Measurements from ENCODE around the gene CST7. TPM values are rescaled to one million over a fixed set of nuclear protein-coding genes. Genes with fewer than 3 reads are reported as not detected.

CST7 gene
- total RNA-seq, 1 experiment from 2014 or later: not detected

DNA sequence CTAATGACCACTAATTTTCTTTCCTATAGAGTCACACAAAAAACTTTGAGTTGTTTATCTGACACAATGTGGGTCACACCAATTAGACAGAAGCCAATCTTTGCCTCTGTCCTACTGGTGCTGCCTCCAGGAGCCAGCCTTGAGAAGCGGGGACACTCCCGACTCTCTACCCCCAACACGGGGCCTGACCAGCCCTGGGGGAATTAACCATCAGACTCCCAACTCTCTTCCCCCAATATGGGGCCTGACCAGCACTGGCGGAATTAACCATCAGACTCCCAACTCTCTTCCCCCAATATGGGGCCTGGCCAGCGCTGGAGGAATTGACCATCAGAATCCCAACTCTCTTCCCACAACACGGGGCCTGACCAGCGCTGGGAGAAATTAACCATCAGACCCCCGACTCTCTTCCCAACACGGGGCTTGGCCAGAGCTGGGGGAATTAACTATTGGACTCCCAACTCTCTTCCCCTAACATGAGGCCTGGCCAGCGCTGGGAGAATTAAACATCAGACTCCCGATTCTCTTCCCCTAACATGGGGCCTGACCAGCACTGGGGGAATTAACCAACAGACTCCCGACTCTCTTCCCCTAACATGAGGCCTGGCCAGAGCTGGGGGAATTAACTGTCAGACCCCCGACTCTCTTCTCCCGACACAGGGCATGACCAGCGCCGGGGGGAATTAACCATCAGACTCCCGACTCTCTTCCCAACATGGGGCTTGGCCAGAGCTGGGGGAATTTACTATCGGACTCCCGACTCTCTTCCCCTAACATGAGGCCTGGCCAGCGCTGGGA lies 12.5 kb downstream of the CST7 start:
- H3K36me3 ChIP-seq (replicated peaks; ENCODE audit: control insufficient read depth, insufficient read depth, low read length): peaks cover 5% of the 10 kb centered on the region
- no peaks in the 10 kb centered on the region for H3K27me3 ChIP-seq (ENCODE audit: control insufficient read depth, insufficient read depth, low read length)
- H3K4me3 ChIP-seq (ENCODE audit: insufficient read depth, low read depth, low read length): no peak overlapping the region
- DNase-seq: no peak

DNA sequence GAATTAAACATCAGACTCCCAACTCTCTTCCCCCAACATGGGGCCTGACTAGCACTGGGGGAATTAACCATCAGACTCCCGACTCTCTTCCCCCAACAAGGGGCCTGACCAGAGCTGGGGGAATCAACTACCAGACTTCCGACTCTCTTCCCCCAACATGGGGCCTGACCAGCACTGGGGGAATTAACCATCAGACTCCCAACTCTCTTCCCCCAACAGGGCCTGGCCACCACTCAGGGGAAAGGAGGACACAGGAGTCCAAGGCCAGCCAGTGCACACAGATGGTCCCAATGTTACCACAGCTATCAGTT lies 13.1 kb downstream of the CST7 start:
- no peak for DNase-seq
- Histone ChIP-seq H3K36me3 (replicated peaks; ENCODE audit: control insufficient read depth, insufficient read depth, low read length) (peaks cover 5% of the 10 kb centered on the region), H3K27me3 (ENCODE audit: control insufficient read depth, insufficient read depth, low read length) (no peaks in the 10 kb centered on the region), H3K4me3 (ENCODE audit: insufficient read depth, low read depth, low read length) (no peak overlapping the region)

DNA sequence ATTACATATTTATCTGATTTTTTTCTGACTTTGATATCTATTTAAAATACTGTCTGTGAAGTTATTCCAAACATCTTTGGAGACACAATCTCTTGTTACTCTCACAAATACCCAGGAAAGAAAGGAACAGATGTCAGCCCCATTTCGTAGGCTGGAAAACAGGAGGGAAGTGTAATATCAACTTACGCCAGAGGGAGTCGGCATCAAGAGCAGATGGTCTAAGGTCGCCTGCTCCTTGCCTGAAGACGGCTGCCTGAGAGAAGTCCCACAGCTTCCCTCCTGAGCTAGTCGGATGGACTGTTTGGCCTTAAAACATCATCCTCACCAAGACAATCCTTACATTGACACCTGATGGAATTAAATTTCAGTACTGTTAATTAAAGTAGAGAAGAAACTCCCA lies 13.4 kb downstream of the CST7 start:
- no peaks in the 10 kb centered on the region for H3K27me3 ChIP-seq (ENCODE audit: control insufficient read depth, insufficient read depth, low read length)
- H3K36me3 ChIP-seq (replicated peaks; ENCODE audit: control insufficient read depth, insufficient read depth, low read length): peaks cover 5% of the 10 kb centered on the region
- H3K4me3 ChIP-seq (ENCODE audit: insufficient read depth, low read depth, low read length): no peak overlapping the region
- no peak for DNase-seq

DNA sequence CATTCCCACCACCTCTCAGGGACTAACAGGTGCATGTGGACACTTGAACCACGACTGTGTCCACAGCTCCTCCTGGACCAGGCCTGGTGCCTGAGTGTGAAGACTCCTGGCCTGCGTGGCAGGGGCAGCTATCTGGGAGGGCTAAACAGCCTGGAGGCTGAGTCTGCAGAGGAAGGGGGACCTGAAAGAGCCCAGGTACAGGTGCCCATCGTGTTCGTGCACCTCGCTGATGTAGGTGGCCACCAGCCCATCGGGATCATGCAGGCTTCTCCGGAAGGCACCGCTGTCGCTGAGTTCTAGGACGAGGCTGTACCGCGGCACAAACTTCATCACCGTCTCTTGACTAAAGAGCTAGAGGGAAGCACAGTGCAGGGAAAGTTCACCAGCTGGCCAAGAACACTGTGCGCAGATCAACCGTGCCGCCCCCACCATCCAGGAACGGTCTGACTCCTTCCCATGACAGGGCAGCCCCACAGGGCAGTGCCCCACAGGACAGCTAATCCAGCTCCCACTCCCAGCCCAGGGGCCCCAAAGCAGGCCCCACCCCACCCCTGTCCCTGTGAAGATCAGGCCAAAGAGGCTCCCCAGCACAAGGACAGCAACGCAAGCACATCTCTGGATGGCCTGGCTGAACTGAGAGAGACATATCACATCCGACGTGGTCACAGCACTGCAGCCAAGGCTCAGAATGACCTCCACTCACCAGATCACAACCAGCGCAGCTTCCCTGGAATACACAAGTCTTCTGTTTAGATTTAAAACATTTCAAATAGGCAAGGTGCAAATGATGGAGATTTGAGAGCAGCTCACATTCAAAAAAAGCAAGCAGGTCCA lies 14.8 kb downstream of the CST7 start:
- Histone ChIP-seq H3K4me3 (ENCODE audit: insufficient read depth, low read depth, low read length) (no peak overlapping the region), H3K27me3 (ENCODE audit: control insufficient read depth, insufficient read depth, low read length) (no peaks in the 10 kb centered on the region), H3K36me3 (replicated peaks; ENCODE audit: control insufficient read depth, insufficient read depth, low read length) (peaks cover 5% of the 10 kb centered on the region)
- DNase-seq: no peak

DNA sequence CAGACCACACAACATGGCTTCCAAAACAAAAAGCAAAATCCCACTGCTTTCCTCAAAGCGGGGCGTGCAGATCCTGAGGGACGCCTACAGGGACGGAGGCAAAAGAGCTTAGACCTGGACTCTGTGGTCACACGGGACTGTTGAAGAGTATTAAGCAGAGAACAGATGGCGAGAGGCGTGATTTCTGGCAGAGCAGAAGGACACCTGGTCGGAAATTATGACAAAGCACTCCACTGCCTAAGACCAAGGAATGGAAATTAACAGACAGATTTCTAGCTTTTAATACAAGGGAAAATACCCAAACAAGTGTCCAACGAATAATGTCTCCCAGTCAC lies 15.4 kb downstream of the CST7 start:
- no peak for DNase-seq
- H3K4me3 ChIP-seq (ENCODE audit: insufficient read depth, low read depth, low read length): no peak overlapping the region
- H3K36me3 ChIP-seq (replicated peaks; ENCODE audit: control insufficient read depth, insufficient read depth, low read length): peaks cover 10% of the 10 kb centered on the region
- no peaks in the 10 kb centered on the region for H3K27me3 ChIP-seq (ENCODE audit: control insufficient read depth, insufficient read depth, low read length)

DNA sequence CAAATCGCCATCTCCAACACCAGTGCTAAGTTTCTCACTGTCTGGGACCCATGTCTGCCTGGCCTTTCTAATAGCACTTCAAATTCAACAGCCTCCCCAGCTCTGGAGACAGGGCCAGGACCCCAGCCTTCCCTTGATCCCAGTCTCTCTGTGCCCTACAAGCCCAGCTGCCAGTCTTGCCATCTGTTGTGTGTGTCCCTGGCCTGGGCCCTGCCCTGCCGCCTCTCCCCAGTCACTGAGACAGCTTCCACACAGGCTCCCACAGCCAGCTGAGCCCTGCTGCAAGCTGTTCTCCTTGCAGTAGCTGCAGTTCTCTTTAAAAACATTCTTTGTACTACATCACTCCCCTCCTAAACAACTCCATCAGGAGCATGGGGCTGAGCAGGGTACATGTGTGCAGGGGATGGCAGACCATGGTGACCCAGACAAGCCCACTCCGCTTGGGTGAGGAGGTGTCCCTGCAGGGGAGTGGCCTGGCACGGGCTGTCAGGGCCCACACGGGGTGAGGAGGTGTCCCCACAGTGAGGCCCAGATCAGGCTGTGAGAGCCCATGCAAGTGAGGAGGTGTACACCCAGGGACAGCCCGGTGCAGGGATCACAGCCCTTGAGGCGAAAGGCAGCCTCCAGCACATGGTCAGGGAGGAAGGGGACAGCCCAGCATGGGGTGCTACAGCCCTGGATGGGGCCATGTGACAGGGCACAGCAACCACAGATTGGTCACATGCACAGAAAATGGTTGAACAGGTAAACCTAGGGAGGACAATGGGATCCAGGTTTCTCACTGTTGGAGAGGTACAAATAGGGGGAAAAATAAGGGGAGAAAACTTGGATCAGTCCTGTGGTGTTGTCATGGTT lies 16.2 kb downstream of the CST7 start:
- Histone ChIP-seq H3K36me3 (replicated peaks; ENCODE audit: control insufficient read depth, insufficient read depth, low read length) (peaks cover 16% of the 10 kb centered on the region), H3K4me3 (ENCODE audit: insufficient read depth, low read depth, low read length) (no peak overlapping the region), H3K27me3 (ENCODE audit: control insufficient read depth, insufficient read depth, low read length) (no peaks in the 10 kb centered on the region)
- DNase-seq: no peak

DNA sequence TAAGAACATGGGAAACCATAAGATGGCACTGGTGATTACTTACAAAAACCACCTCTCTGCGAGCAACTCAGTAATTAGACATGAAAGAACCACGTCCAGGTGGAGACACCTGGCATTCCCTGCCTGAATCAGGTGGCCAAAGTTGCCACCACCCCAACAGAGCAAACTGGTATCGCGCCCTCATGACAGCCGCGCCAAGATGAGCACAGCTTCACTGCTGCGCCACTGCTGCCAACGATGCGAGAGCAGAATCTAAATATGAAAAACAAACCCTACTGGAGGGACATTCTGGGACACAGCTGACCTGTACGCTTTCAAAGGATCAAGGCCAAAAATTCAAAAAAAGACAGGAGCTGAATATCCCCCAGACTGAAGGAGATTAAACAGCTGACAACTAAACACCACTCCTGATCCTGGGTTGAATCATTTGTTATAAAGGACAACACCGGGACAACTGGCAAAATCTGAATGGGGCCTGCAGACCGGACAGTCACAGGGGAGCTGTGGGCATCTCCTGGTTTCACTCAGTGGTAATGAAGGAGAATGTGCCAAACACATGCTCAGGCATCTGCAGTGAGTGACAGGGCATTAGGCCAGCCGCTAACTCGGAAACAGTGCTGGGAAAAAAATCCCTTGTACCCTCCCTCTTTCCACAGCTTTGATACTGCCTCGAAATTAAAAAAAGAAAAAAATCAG lies 17.4 kb downstream of the CST7 start:
- H3K27me3 ChIP-seq (ENCODE audit: control insufficient read depth, insufficient read depth, low read length): no peaks in the 10 kb centered on the region
- DNase-seq: no peak
- no peak overlapping the region for H3K4me3 ChIP-seq (ENCODE audit: insufficient read depth, low read depth, low read length)
- H3K36me3 ChIP-seq (replicated peaks; ENCODE audit: control insufficient read depth, insufficient read depth, low read length): peaks cover 17% of the 10 kb centered on the region

DNA sequence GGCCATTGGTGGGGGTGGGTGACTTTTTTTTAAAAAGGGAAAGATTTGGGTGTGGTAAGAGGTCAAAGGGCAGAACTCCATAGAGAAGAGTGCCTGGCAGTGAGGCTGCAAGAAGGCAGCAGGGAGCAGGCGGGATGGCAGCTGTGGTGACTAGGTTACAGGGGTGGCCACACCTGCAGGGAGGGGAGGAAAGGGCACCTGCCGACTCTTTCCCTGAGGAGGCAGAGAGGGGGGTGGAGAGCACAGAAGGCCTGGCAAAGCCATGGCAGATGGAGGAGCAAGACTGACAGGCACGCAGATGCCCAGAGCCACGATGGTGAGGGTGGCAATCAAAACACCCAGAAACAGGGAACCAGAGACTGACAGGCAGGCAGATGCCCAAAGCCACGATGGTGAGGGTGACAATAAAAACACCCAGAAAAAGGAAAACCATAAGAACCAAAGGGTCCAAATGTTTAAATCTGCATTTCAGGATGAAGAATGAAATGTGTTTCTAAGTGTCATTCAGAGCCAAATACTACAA lies 19.3 kb downstream of the CST7 start:
- Histone ChIP-seq H3K27me3 (ENCODE audit: control insufficient read depth, insufficient read depth, low read length) (no peaks in the 10 kb centered on the region), H3K4me3 (ENCODE audit: insufficient read depth, low read depth, low read length) (no peak overlapping the region), H3K36me3 (replicated peaks; ENCODE audit: control insufficient read depth, insufficient read depth, low read length) (peaks cover 22% of the 10 kb centered on the region)
- DNase-seq: no peak

DNA sequence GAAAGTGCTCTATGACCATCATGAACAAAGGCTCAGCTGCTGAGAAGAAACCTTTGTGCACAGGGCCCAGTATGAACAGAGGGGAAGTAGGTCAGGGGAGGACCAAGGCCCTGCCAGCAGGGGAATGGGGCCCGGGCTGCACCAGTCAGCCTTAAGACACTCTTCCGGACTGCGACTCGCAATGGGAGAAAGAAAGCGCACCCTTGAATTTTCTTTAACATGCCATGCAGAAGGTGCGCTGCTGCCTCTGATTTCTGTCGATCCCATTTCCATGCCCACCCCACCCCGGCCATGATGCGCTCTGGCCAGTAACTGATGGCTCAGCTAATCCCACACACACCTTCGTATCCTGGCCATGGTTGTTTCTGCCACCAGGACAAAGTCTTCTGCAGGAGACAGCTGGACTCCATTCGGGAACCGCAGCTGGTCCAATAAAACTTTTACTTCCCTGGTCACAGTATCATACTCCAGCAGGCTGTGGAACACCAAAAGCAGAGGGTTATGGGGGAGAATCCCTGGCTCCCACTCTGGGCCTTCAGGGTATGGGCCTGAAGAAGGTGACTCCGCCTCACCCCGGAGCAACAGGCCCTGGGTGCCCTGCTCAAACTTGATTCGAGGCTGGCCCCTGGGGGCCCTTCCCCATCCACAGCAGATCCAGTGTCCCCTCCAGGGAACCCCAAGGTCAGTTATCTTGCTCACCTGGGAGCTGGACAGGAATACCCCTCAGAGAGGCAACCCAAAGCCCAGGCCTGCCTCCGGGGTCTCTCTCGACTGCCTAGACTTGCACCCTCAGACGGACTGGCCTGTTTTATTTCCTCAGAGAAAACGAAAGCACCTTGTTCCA lies 20.3 kb downstream of the CST7 start:
- Histone ChIP-seq H3K27me3 (ENCODE audit: control insufficient read depth, insufficient read depth, low read length) (no peaks in the 10 kb centered on the region), H3K4me3 (ENCODE audit: insufficient read depth, low read depth, low read length) (no peak overlapping the region), H3K36me3 (replicated peaks; ENCODE audit: control insufficient read depth, insufficient read depth, low read length) (peaks cover 21% of the 10 kb centered on the region)
- DNase-seq: no peak

DNA sequence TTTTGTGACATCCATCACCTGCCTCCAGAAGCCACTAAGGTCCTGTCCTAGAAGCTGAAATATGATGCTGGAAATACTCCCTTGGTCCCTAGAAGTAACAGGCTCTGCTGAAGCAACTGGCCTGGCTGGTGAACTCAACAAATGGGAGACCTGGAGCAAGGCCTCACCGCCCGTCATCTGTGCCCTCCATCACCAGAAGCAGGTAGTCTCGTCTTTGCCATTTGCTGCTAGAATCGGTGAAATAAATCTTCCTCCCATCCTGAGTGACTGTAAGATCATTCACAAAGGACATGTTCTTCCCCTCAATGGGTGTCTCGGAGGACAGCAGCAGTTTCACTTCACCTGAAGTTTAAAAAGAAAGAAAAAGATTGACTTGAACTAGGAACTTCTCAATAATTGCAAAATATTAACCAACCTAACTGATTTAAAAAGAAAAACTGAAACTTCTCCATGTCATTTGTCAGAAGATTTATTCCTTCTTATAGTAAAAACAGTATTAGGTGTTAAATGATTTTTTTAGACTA lies 21.0 kb downstream of the CST7 start:
- no peak for DNase-seq

DNA sequence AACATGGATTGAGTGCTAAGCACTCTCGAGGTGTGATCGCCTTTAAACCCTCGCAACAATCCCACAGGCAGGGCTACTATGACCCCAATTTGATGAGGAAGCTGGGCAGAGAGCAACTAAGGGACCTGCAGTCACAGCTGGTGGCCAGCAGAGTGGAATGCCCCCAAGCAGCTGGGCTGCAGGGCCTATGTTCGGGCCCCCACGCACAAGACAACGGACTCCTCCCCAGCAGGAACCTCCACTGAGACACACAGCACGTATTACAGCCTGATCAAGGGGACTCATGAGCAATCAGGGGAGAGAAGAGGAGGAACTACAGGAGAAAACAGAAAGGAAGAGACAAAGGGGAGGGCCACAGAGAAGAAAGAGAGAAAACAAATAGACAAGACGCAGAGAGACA lies 21.7 kb downstream of the CST7 start:
- Histone ChIP-seq H3K27me3 (ENCODE audit: control insufficient read depth, insufficient read depth, low read length) (no peaks in the 10 kb centered on the region), H3K4me3 (ENCODE audit: insufficient read depth, low read depth, low read length) (no peak overlapping the region), H3K36me3 (replicated peaks; ENCODE audit: control insufficient read depth, insufficient read depth, low read length) (peaks cover 20% of the 10 kb centered on the region)
- no peak for DNase-seq

More for the DNA sequence above, 21.0 kb downstream of the CST7 start:
- H3K27me3 ChIP-seq (ENCODE audit: control insufficient read depth, insufficient read depth, low read length): no peaks in the 10 kb centered on the region
- H3K36me3 ChIP-seq (replicated peaks; ENCODE audit: control insufficient read depth, insufficient read depth, low read length): peaks cover 20% of the 10 kb centered on the region
- H3K4me3 ChIP-seq (ENCODE audit: insufficient read depth, low read depth, low read length): no peak overlapping the region

DNA sequence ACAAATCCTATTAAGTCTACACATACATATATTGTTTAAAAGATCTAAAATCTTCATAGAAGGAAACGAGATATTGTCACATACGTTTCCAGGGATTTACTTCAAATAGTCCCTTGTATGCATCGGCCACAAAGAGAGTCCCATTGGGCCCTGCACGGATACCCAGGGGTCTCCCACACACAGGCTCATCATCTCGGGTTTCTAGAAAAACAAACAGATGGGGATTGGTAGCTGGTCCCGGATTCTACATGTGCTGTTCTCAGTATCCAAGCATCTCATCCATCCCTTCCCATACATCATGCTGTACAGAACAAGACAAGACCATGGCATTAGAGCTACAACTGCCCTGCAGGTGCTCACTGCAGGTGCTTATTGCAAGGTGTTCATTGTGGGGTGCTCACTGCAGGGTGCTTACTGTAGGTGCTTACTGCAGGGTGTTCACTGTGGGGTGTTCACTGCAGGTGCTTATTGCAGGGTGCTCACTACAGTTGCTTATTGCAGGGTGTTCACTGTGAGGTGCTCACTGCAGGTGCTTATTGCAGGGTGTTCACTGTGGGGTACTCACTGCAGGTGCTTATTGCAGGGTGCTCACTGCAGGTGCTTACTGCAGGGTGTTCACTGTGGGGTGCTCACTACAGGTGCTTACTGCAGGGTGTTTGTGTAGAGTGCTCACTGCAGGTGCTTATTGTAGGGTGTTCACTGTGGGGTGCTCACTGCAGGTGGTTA lies 22.5 kb downstream of the CST7 start:
- DNase-seq: no peak
- Histone ChIP-seq H3K27me3 (ENCODE audit: control insufficient read depth, insufficient read depth, low read length) (no peaks in the 10 kb centered on the region), H3K4me3 (ENCODE audit: insufficient read depth, low read depth, low read length) (no peak overlapping the region), H3K36me3 (replicated peaks; ENCODE audit: control insufficient read depth, insufficient read depth, low read length) (peaks cover 20% of the 10 kb centered on the region)

DNA sequence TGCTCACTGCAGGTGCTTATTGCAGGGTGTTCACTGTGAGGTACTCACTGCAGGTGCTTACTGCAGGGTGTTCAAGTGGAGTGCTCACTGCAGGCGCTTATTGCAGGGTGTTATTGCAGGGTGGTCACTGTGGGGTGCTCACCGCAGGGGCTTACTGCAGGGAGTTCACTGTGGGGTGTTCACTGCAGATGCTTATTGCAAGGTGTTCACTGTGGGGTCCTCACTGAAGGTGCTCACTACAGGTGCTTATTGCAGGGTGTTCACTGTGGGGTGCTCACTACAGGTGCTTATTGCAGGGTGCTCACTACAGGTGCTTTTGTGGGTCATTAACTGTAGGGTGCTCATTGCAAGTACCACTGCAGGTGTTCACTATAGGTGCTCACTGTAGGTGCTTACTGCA lies 23.3 kb downstream of the CST7 start:
- no peak for DNase-seq
- Histone ChIP-seq H3K36me3 (replicated peaks; ENCODE audit: control insufficient read depth, insufficient read depth, low read length) (peaks cover 22% of the 10 kb centered on the region), H3K27me3 (ENCODE audit: control insufficient read depth, insufficient read depth, low read length) (no peaks in the 10 kb centered on the region), H3K4me3 (ENCODE audit: insufficient read depth, low read depth, low read length) (no peak overlapping the region)

Measured in H7 (cell line).